Measurements from ENCODE around the gene HOXB6. TPM values are rescaled to one million over a fixed set of nuclear protein-coding genes. Genes with fewer than 3 reads are reported as not detected.

HOXB6 gene
- total and polyA plus RNA-seq, 5 donors, result 0.74 to 1.8 (median 1.1) TPM

- intact Hi-C loops (cut with DNase I), result loop anchor here in 3 of 4 donors (5.0 to 10.0 kb wide), 4 partner anchors 283 to 595 kb away; no protein-coding TSS in a partner anchor
- 20% methylated on average over 32 of the region's 32 CpGs for WGBS
- no peaks in the 10 kb centered on the region for H3K9me3 ChIP-seq (ENCODE audit: control insufficient read depth, low read length)
- ATAC-seq (no peak), DNase-seq (no peak)
- H3K4me1 ChIP-seq (ENCODE audit: control insufficient read depth, insufficient read depth, low read length), result peaks cover under 1% of the 10 kb centered on the region
- no peak overlapping the region for H3K4me3 ChIP-seq (ENCODE audit: low read length)
- no peaks in the 10 kb centered on the region for H3K27me3 ChIP-seq (ENCODE audit: control insufficient read depth, insufficient read depth)
- H3K27ac ChIP-seq (ENCODE audit: low read length), result no peak overlapping the region
These were observed 15.2 kb upstream of the HOXB6 start for GRCh38 chr17:48619826-48620449.

GRCh38 chr17:48618256-48618896, 13.6 kb upstream of the HOXB6 start:
- ATAC-seq (peak; percentile 83 to 91), DNase-seq (peak; percentile 85 to 94 (median 94))
- H3K9me3 ChIP-seq (ENCODE audit: control insufficient read depth, low read length), result no peaks in the 10 kb centered on the region
- intact Hi-C loops (cut with DNase I), result loop anchor here in 3 of 4 donors (5.0 to 10.0 kb wide), 3 partner anchors 281 to 594 kb away; no protein-coding TSS in a partner anchor
- no peaks in the 10 kb centered on the region for H3K4me1 ChIP-seq (ENCODE audit: control insufficient read depth, insufficient read depth, low read length)
- no peak overlapping the region for H3K4me3 ChIP-seq (ENCODE audit: low read length)
- H3K27ac ChIP-seq (ENCODE audit: low read length), result no peak overlapping the region
- H3K27me3 ChIP-seq (ENCODE audit: control insufficient read depth, insufficient read depth), result no peaks in the 10 kb centered on the region
- 3% methylated on average over 25 of the region's 25 CpGs for WGBS

- DNase-seq (no peak), ATAC-seq (no peak)
- H3K4me1 ChIP-seq (ENCODE audit: control insufficient read depth, insufficient read depth, low read length), result no peaks in the 10 kb centered on the region
- H3K4me3 ChIP-seq (ENCODE audit: low read length), result no peak overlapping the region
- no peaks in the 10 kb centered on the region for H3K27me3 ChIP-seq (ENCODE audit: control insufficient read depth, insufficient read depth)
- no peak overlapping the region for H3K27ac ChIP-seq (ENCODE audit: low read length)
- WGBS, result 6% methylated on average over 43 of the region's 43 CpGs
- intact Hi-C loops (cut with DNase I), result loop anchor here in 3 of 4 donors (5.0 to 10.0 kb wide), 3 partner anchors 280 to 593 kb away; no protein-coding TSS in a partner anchor
- H3K9me3 ChIP-seq (ENCODE audit: control insufficient read depth, low read length), result no peaks in the 10 kb centered on the region
These were observed 12.9 kb upstream of the HOXB6 start for GRCh38 chr17:48617471-48618255.

- intact Hi-C loops (cut with DNase I), result loop anchor here in 3 of 4 donors (5.0 to 10.0 kb wide), 3 partner anchors 280 to 592 kb away; no protein-coding TSS in a partner anchor
- 17% methylated on average over 15 of the region's 15 CpGs for WGBS
- Histone ChIP-seq H3K27ac (ENCODE audit: low read length) (no peak overlapping the region), H3K27me3 (ENCODE audit: control insufficient read depth, insufficient read depth) (no peaks in the 10 kb centered on the region), H3K4me3 (ENCODE audit: low read length) (no peak overlapping the region), H3K9me3 (ENCODE audit: control insufficient read depth, low read length) (no peaks in the 10 kb centered on the region), H3K4me1 (ENCODE audit: control insufficient read depth, insufficient read depth, low read length) (no peaks in the 10 kb centered on the region)
- ATAC-seq (no peak), DNase-seq (no peak)
These were observed 12.1 kb upstream of the HOXB6 start for GRCh38 chr17:48616717-48617470.

- Histone ChIP-seq H3K4me1 (ENCODE audit: control insufficient read depth, insufficient read depth, low read length) (no peaks in the 10 kb centered on the region), H3K27me3 (ENCODE audit: control insufficient read depth, insufficient read depth) (no peaks in the 10 kb centered on the region), H3K9me3 (ENCODE audit: control insufficient read depth, low read length) (no peaks in the 10 kb centered on the region), H3K4me3 (ENCODE audit: low read length) (no peak overlapping the region), H3K27ac (ENCODE audit: low read length) (no peak overlapping the region)
- intact Hi-C loops (cut with DNase I), result loop anchor here in 3 of 4 donors (5.0 to 10.0 kb wide), 3 partner anchors 279 to 591 kb away; no protein-coding TSS in a partner anchor
- DNase-seq, result no peak
- ATAC-seq, result no peak
- WGBS, result 18% methylated on average over 17 of the region's 17 CpGs
These were observed 11.4 kb upstream of the HOXB6 start for GRCh38 chr17:48615963-48616716.

GRCh38 chr17:48615047-48615962, 10.5 kb upstream of the HOXB6 start, which contains the start of gene HOXB8:
HOXB8 (minus strand) TSS chr17:48615292; CDS start chr17:48614704, 588 bp downstream.
- H3K4me3 ChIP-seq (ENCODE audit: low read length), result no peak within 1 kb of the TSS
- H3K4me1 ChIP-seq (ENCODE audit: control insufficient read depth, insufficient read depth, low read length), result no peaks in the 10 kb centered on the region
- no peaks in the 10 kb centered on the region for H3K27me3 ChIP-seq (ENCODE audit: control insufficient read depth, insufficient read depth)
- DNase-seq (no peak), ATAC-seq (no peak)
- intact Hi-C loops (cut with DNase I), result loop anchor here in 3 of 4 donors (5.0 to 10.0 kb wide), 3 partner anchors 278 to 591 kb away; no protein-coding TSS in a partner anchor
- WGBS, result 10% methylated on average over 41 of the region's 41 CpGs
- H3K9me3 ChIP-seq (ENCODE audit: control insufficient read depth, low read length), result no peaks in the 10 kb centered on the region
- H3K27ac ChIP-seq (ENCODE audit: low read length), result no peak within 1 kb of the TSS

- ATAC-seq (no peak), DNase-seq (no peak)
- no peaks in the 10 kb centered on the region for H3K9me3 ChIP-seq (ENCODE audit: control insufficient read depth, low read length)
- H3K27me3 ChIP-seq (ENCODE audit: control insufficient read depth, insufficient read depth), result no peaks in the 10 kb centered on the region
- intact Hi-C loops (cut with DNase I), result loop anchor here in 2 of 4 donors (10.0 kb wide), 2 partner anchors 309 to 589 kb away; no protein-coding TSS in a partner anchor
- H3K4me1 ChIP-seq (ENCODE audit: control insufficient read depth, insufficient read depth, low read length), result no peaks in the 10 kb centered on the region
- no peak overlapping the region for H3K27ac ChIP-seq (ENCODE audit: low read length)
- 4% methylated on average over 55 of the region's 55 CpGs for WGBS
- H3K4me3 ChIP-seq (ENCODE audit: low read length), result peak overlapping the region; percentile 3
These were observed 9.3 kb upstream of the HOXB6 start for GRCh38 chr17:48613862-48614694.

- WGBS, result 2% methylated on average over 67 of the region's 67 CpGs
- H3K27me3 ChIP-seq (ENCODE audit: control insufficient read depth, insufficient read depth), result no peaks in the 10 kb centered on the region
These were observed 8.3 kb upstream of the HOXB6 start for GRCh38 chr17:48612854-48613691.

More at GRCh38 chr17:48612854-48613691, 8.3 kb upstream of the HOXB6 start:
- H3K27ac ChIP-seq (ENCODE audit: low read length), result no peak overlapping the region
- ATAC-seq (peak in 1 of 2 donors; percentile 38), DNase-seq (no peak)
- no peaks in the 10 kb centered on the region for H3K4me1 ChIP-seq (ENCODE audit: control insufficient read depth, insufficient read depth, low read length)
- intact Hi-C loops (cut with DNase I), result loop anchor here in 2 of 4 donors (10.0 kb wide), 2 partner anchors 308 to 588 kb away; no protein-coding TSS in a partner anchor
- H3K9me3 ChIP-seq (ENCODE audit: control insufficient read depth, low read length), result no peaks in the 10 kb centered on the region
- H3K4me3 ChIP-seq (ENCODE audit: low read length), result peak overlapping the region; percentile 47

Data from right cardiac atrium (tissue), 5 donors.